Skeletal muscle cell (primary cell): Measurements from ENCODE around the gene TMEM108.
A peak's percentile ranks its signal among the peaks of the same experiment; 100 is the strongest.

Experiments
- DNase-seq: peaks from one replicate; pipeline ENCODE4 v3.0.0-alpha.2; 2010; ENCODE audit warnings: low read depth
- H3K4me3 ChIP-seq: 2 replicates; pipeline ENCODE4 v1.5.1; 2011; ENCODE audit warnings: low read depth, mild to moderate bottlenecking, control low read depth, low read length, moderate library complexity

TMEM108 gene

DNA sequence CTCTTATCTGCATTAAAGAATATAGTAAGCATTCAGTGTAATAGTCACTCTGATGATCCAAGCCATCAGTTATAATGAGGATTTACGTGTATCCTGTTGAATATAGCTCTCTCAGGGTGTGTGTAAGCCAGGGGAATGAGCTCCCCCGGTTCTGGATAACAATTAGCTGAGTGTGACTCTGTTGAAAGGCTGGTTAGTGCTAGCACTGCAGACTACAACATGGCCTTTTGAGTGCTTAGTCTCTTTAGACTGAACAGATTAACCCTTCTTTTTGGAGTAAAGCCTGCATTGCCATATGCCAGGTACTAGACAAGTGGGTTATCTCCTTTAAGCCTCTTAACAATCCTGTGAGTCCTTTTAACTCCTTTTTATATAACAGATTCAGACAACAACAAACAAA, 119.5 kb downstream of the TMEM108 start:
- DNase-seq = no peak
- H3K4me3 ChIP-seq = no peak overlapping the region

DNA sequence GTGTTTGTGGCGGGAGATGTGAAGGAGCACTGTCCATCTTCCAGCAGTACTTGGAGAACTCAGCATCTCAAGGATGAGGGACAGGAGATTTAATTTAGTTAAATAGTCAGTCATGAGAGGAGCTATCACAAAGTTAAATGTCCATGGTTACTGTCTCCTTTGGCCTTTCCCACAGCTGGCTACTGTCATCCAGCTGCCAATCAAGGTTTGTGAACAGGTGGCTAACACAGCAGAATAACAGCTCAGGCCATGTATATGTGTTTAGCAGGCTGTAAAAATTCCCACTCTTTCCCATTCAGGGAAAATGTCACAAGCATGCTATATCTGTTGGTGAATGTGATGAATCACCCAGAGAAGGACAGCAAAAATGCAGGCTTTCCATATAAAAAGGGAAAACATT, 120.5 kb downstream of the TMEM108 start:
- DNase-seq = peak; percentile 7
- H3K4me3 ChIP-seq = no peak overlapping the region

DNA sequence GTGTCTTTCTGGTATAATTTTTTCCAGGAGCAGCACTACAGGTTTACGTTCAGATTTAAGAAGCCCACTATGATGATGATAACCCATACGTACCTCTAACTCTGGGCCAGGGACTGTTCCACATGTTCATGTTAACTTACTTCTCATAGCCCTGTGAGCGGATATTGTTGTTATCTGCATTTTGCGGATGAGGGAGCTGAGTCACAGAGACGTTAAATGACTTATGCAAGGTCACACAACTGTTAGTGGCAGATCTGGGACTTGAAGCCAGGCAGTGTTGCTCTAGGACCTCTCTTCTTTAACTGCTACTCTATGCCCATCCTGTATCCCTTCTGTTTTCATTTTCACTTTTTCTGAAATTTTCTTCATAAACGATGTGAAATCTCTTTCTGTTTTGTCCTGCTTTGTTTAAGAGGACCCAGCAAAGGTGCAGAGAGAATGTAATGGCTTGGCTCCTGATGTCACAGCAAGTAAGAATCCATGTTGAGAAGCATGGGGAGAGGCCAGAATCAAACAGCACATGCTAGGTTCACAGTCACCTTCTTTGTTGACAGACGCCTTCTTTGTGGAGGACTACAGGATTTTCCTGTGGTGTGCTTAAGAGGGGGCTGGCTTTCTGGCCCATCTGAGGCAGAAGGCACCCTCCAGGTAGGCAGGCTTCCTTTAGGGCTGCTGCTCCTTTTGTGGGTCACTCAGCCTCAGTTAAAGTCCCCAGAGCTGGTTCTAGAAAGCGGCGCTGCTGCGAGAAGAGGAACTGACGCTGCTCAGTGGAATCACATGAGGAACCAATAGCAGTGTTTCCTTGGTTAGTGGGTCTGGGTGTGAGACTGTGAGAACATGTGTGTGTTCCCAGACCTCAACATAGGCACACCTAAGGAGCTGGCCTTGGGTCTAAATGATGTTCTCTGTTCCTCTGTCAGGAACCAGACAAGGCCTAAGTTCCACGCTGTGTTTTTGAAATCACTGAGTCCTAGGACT, 121.6 kb downstream of the TMEM108 start:
- H3K4me3 ChIP-seq = no peak overlapping the region
- no peak for DNase-seq

DNA sequence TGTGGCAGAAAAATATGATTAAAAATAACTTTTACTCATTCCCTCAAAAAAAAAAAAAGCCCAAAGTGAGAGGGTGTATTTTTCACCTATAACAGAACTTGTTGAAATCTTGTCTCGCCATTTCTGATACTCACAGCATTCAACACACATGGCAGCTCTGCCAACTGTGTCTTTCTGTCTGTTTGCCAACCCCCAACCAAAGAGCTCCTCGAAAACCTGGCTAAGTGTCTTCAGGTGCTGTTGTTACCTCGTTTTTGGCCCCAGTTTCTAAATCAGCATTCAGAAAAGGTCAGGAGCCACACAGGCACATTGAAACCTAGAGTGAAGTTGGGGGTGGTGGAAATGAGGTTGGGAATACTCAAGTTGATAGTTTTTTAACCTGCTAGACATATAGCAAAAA, 123.5 kb downstream of the TMEM108 start:
- no peak overlapping the region for H3K4me3 ChIP-seq
- no peak for DNase-seq

DNA sequence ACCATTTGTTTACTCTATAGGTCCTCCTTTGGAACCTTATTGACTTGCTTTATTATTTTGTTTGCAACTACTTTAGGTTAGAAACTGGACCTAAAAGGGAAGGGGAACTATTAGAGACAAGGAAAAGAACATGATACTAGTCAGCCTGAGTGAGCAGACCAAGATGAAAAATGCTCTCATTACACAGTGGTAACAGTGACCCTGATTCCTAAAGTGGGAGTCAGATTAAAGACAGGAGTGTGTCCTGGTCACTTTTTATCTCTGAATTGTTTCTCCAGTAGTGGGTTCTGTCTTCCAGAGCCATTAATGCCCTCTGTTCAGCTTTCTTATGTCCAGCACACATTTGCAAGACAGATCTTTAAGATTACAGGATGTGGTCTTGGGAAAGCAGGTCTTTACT, 124.1 kb downstream of the TMEM108 start:
- no peak overlapping the region for H3K4me3 ChIP-seq
- DNase-seq = no peak

DNA sequence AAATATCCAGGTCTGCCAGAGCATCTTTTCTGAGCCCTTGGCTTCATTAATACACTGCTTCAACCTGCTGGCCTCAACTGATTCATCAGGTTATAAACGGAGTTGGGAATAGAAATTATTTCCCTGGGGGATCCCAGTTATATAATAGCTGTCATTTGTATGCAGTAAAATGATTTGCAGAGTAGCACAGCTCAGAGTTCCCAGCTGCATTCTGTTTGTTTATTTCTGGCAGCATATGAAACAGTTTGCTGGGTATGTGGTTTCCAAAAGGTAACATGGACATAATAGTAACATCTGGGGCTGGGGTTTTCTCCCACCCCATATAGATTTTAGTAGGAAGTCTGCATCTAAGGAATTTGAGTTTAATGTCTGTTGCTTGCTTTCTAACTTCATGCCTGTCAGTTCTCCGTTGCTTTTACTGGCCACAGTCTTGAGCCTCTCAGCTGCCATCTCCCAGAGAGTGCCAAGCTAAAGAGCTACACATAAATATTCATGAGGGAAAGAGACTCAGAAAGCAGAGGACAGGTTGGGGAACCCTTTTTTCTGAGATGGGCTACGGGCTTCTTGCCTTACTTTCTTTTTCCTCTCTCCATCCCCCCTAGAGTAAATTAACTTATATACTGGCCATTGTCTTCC, 124.6 kb downstream of the TMEM108 start:
- DNase-seq = no peak
- H3K4me3 ChIP-seq = no peak overlapping the region

DNA sequence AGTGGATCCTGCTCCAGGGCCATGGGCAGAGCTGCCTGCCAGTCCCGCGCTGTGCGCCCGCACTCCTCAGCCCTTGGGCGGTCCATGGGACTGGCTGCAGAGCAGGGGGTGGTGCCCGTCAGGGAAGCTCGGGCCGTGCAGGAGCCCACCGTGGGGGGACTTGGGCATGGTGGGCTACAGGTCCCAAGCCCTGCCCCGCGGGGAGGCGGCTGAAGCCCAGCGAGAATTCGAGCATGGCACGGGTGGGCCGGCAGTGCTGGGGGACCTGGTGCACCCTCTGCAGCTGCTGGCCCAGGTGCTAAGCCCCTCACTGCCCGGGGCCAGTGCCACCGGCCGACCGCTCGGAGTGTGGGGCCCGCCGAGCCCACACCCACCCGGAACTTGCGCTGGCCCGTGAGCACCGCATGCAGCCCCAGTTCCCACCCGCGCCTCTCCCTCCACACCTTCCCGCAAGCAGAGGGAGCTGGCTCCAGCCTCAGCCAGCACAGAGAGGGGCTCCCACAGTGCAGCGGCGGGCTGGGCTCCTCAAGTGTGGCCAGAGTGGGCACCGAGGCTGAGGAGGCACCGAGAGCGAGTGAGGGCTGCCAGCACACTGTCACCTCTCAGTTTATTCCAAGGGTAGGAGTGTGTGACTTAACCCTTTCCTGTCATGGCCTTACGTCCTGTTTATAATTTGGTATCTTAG, 129.3 kb downstream of the TMEM108 start:
- DNase-seq = no peak

DNA sequence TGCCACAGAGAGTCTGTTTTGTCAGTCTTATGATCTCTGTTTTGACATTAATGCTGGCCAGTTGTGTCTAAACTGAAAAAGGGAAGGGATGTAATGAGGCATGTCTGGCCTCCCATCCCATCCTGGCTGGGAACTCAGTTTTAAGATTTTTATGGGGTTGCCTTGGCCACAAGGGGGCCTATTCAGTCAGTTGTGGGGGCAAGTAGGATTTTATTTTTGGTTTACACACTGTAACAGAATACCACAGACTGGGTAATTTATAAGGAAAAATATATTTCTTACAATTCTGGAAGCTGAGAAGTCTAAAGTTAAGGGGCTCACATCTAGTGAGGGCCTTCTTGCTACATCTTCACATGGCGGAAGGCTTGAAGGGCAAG, 129.8 kb downstream of the TMEM108 start:
- no peak for DNase-seq
- H3K4me3 ChIP-seq = no peak overlapping the region

More for the DNA sequence above, 129.3 kb downstream of the TMEM108 start:
- no peak overlapping the region for H3K4me3 ChIP-seq

DNA sequence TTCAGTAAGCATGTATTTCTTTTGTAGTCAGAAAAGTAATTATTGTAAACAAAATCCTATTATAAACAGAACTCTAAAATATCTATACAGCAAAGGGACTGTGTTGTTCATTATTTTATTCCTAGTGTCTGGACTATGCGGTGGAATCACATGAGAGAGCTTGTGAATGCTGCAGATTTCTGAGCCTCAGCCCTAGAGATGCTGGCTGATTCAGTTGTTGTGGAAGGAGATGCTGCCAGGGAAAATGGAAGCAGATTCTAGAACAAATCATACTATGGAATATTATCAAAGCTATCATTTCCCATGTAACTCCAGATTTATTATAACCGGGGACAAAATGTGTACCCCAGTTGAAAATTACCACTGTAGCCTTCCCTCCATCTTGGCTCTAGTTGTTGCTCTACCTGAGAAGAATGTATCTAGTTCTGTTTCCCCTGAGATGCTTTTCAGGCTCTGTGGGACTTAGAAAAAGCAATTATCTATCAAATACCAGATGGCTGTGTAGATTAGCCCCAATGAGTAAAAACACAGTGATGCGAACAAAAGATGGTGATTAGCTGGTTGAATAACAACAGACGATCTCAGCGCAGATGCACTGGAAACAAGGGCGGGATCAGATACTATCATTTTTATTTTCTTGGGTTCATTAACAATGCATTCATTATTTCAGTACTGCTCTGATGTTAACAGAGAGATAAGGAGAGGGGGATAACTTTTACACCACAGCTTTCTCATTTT, 131.3 kb downstream of the TMEM108 start:
- H3K4me3 ChIP-seq = no peak overlapping the region
- DNase-seq = no peak

DNA sequence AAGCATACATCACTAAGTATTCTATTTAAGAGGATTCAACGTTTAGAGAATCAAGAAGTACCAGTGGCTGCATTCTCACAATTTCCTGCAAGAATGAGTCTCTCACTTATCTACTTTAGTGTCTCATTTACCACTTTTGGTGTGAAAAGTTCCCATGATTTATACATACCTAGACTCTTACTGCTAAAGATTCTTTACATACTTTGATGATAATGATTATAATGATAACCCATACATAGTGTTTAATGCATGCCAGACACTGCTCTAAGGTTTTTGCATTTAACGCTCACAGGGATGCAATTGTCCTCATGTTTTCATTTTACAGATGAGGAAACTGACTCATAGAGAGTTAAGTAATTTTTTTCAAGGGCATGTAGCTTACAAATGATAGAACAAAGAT, 133.6 kb downstream of the TMEM108 start:
- no peak for DNase-seq
- no peak overlapping the region for H3K4me3 ChIP-seq

DNA sequence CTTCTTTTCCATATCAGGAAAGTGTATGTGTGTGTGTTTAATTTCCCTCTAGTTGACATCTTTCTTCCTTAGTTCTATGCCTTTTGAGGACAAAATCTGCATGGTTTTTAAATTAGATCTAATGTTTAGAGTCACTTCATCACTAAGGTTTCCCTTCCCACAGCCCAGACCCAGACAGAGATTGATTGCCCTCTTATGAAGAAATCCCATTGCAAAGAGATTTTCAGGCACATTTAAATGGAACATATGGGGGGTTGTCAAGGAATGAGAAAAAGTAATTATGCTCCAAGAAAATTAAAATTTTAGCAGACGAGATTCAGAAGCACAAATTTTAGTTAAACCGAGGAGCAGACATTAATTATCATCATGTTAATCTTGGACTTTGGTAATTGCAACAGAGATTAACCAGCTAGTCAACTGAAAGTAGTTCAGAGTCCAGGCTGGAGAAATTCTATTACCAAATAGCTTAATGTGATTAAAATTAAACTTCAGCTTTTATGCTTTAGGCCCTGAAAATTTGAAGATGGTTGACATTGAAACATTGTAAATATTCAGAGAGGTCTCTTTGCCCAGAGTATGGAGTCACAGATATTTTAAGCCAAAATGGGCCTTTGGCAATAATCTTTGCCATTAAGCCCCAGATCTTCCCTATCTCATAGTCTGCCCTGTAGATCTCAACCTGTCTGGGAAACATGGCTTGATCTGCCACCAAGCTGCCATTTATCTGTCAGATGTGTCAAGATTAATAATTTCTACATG, 143.4 kb downstream of the TMEM108 start:
- DNase-seq = no peak
- H3K4me3 ChIP-seq = no peak overlapping the region

DNA sequence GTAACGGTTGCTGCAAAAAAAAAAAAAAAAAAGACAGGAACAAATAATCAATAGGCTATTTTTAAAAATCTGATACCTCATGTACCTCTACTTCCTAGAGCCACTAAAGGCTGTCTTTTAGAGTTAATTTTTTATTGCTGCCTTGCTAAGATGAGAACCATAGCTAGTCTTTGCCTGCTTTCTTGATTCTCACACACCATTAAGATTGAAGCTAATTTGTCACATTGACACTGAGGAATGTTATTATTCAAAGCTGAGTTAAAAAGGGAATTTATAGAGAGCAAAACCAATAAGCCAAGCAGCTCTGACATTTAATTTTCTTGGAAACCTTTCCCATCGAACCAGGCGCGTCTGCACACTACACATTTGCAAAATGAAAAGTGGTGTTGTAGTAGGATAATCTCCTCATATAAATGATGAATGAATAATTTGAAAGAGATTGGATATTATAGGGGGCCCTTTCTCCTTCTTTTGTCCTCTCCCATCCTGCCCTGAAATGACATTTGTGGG, 149.7 kb downstream of the TMEM108 start:
- DNase-seq = no peak
- no peak overlapping the region for H3K4me3 ChIP-seq

DNA sequence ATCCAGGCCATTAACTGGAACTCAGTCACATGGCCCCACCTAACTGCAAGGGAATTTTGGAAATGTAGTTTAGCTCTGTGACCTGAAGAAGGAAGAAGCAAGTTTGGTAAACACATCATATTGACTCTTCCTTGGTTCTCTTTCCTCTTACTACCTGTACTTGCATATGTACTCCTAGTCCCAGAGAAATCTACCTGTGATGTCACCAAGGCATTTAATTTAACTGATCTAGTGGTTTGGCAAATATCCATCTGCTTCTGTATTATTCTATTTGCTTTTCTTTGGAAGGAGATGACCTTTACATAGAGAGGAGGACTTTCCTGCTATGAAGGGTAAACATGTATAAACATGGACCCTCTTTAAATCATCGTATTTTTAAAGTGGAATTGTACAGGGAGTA, 150.8 kb downstream of the TMEM108 start:
- H3K4me3 ChIP-seq = no peak overlapping the region
- no peak for DNase-seq

DNA sequence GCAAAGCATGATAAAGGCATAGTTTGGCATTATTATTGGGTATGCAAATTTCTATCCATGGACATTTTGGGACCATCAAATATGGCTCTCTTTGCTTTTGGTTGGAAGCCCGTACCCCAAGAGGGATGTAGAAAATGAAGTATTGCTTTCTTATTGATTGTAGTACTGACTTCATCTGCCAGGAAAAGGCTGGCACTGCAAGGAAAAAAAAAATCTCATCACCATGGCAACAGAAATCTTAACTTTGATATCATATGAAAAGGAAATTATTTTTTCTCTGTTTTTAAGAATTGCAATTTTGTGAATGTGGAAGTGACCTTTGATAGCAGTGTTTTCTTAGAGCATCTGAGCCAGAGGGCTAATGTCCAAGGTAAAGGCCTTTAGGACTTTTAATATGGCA, 151.7 kb downstream of the TMEM108 start:
- H3K4me3 ChIP-seq = no peak overlapping the region
- no peak for DNase-seq

DNA sequence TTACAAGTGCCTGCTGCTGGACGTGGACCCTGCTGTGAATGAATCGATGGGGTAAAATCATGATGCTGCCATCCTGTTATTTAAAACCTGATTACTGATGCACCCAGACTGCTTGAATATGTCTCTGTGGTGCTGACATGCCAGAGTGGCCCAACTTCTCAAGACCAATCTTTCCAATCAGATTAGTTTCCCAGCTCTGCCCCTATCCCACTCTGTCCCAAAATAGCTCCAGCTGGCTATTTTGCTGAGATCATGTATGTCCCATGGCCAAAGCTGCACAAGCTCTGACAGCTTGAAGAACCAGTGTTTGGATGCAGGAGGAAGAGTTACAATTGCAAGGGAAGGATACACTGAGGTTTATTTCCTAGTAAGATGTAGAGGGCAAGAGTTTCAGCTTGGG, 153.6 kb downstream of the TMEM108 start:
- H3K4me3 ChIP-seq = no peak overlapping the region
- DNase-seq = no peak

DNA sequence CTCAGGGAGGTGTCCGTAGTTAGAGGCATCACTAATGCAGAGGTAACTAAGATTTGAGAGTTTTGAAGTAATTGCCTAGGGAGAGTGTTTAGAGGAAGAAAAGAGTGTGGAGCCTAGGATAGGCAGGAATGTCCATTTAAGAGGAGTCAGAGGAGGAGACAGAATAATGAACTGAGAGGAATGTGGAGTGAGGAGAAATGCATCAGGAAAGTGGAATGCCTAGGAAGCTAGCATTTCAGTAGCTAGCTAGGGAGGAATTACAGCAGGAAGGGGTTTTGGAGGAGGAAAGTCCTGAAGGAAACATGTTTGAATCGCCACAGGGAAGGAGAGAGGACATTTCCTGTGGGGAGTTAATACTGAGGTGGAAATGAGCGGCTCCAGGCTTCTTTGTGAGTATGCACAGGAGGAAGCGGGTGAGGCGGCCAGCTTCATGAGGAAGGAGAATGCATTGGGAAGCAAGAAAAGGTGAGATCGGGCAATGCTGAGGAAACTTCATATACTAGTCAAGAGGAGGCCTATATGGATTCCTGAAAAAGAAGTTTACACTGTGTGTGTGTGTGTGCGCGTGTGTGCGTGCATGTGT, 154.3 kb downstream of the TMEM108 start:
- H3K4me3 ChIP-seq = no peak overlapping the region
- DNase-seq = no peak

DNA sequence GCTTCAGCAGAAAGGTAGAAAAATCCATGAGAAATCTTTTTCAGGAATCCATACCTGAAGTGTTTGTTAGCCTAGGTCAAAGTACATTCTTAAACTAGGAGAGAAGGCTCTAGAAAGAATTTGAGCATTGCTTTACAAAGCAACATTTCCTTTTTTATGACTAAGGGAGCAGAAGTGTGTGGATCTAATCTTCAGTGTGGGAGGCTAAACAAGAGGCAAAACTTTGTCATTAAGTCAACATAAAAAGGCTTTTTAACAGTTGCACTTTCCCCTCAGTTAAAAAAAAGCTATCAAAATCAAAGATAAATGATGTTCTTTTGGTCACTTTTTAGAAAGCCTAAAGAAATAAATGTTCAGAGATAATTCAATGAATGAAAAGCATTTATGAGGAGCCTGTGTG, 154.8 kb downstream of the TMEM108 start:
- no peak overlapping the region for H3K4me3 ChIP-seq
- no peak for DNase-seq

DNA sequence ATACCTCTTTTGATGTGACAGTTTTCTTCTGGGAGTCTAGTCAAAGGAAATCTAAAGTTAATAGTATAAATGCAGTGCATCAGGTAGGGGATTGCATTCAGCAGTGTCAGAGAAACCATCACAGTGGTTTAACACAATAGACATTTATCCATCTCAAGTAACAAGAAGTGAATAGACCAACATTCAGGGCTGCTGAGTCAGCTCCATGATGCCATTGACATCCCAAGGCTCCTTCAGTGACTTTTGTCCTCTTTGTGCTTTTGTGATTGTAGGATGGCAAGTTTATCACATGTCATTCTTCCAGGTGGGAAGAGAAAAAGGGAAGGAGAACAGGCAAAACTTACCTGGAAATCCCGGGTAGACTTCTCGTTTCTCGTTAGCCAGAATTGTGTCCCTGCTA, 158.3 kb downstream of the TMEM108 start:
- H3K4me3 ChIP-seq = no peak overlapping the region
- no peak for DNase-seq

DNA sequence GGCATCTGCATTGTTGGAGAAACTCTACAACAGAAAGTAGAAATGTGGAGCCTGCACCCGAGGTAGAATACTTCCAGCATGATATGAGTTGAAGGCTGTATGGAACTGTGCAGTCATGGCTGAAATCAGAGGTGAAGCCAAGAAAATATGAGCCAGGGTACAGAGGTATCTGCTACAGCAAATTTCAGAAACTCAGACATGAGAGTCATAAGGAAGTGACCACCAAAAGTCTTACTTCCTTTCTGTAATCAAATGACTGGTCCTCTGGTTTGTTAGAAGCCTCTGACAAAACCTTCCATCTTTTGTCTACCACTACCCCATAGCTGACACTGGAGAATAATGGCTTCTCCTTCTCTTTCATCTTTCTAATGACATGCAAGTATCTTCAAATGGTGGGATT, 159.4 kb downstream of the TMEM108 start:
- no peak for DNase-seq
- no peak overlapping the region for H3K4me3 ChIP-seq
